ENCODE measurements around the gene AGBL4. TPM values are rescaled to one million over a fixed set of nuclear protein-coding genes. Genes with fewer than 3 reads are reported as not detected.

AGBL4 gene
- total RNA-seq, 6 experiments from 2014 or later: 0.06 to 1.8 (median 0.93) TPM

DNA sequence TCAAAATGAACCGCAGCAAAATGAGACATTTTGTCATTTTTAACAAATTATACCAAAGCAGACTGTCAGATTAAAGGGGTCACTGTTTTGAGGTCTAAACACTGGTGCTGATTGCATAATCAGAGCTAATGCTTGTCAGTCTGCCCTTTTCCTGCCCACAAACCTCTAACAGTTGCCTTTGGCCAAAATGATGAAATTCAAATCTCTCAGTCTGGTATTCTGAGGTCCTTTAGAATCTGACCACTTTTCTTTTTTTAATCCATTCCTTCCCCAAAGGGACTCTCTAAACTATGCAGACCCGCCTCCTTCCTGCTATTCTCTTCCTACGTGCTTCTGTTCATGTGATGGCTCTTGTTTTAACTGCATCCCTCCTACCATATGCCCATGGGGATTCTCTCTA is 1406.5 kb downstream of the AGBL4 start:
- TF ChIP-seq POLR2A (IDR thresholded peaks at IDR 0.05): no peak
- TF ChIP-seq, protein P1, sequence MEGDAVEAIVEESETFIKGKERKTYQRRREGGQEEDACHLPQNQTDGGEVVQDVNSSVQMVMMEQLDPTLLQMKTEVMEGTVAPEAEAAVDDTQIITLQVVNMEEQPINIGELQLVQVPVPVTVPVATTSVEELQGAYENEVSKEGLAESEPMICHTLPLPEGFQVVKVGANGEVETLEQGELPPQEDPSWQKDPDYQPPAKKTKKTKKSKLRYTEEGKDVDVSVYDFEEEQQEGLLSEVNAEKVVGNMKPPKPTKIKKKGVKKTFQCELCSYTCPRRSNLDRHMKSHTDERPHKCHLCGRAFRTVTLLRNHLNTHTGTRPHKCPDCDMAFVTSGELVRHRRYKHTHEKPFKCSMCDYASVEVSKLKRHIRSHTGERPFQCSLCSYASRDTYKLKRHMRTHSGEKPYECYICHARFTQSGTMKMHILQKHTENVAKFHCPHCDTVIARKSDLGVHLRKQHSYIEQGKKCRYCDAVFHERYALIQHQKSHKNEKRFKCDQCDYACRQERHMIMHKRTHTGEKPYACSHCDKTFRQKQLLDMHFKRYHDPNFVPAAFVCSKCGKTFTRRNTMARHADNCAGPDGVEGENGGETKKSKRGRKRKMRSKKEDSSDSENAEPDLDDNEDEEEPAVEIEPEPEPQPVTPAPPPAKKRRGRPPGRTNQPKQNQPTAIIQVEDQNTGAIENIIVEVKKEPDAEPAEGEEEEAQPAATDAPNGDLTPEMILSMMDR (IDR thresholded peaks at IDR 0.05): no peak
- intact Hi-C loops (cut with DNase I): no loop called here
- no peak for ATAC-seq
- Histone ChIP-seq H3K36me3 (no peaks in the 10 kb centered on the region), H3K27me3 (no peaks in the 10 kb centered on the region), H3K4me3 (no peak overlapping the region), H3K9me3 (no peaks in the 10 kb centered on the region), H3K4me1 (no peaks in the 10 kb centered on the region), H3K27ac (no peak overlapping the region)
- 57% methylated on average over 3 of the region's 3 CpGs for WGBS (ENCODE audit: insufficient coverage, low coverage, low lambda C conversion rate, missing lambda C conversion rate)
- DNase-seq: no peak

DNA sequence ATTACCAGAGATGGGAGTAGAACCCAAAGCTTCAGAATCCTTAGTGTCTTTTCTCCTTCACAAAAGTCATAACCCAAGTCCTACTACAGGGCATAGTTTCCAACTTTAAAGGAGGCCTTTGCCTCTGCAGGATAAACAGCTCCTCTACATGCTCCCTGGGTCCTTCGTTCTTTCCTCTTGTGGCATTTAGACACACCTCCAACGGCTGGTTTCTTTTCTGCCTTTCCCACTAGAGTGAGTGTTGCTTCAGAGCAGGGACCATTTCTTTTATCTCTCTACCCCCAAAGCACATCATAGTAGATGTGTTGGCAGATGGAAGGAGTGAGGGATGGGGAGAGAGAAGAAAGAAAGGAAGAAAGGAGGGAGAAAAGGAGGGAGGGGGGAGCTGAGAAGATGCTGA is 1407.0 kb downstream of the AGBL4 start:
- H3K4me1 ChIP-seq: no peaks in the 10 kb centered on the region
- ATAC-seq: no peak
- no peak overlapping the region for H3K27ac ChIP-seq
- TF ChIP-seq, protein P1 (IDR thresholded peaks at IDR 0.05): no peak
- no peak for TF ChIP-seq POLR2A (IDR thresholded peaks at IDR 0.05)
- no peaks in the 10 kb centered on the region for H3K9me3 ChIP-seq
- H3K36me3 ChIP-seq: no peaks in the 10 kb centered on the region
- intact Hi-C loops (cut with DNase I): no loop called here
- no peaks in the 10 kb centered on the region for H3K27me3 ChIP-seq
- WGBS (ENCODE audit: insufficient coverage, low coverage, low lambda C conversion rate, missing lambda C conversion rate): 42% methylated on average over 2 of the region's 2 CpGs
- no peak for DNase-seq
- no peak overlapping the region for H3K4me3 ChIP-seq

DNA sequence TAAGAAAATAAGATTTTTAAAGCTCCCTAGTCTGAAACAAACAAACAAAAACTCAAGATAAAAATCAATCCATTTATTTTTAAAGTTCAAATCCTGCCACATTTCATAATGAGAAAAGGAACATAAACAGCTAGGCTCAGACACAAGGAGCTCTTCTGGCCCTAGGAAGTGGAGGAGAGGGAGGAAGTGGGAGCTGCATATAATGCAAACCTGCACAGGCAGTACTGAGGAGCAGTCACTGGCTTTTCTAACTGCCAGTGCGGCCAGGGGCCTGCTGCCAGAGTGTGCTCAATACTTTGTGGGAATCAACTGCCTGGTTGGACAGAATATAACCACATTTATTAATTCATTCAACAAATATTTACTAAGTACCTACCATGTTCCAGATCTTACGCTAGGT is 1411.9 kb downstream of the AGBL4 start:
- TF ChIP-seq, protein P1 (IDR thresholded peaks at IDR 0.05): no peak
- no peak for TF ChIP-seq POLR2A (IDR thresholded peaks at IDR 0.05)
- no peak for ATAC-seq
- 79% methylated on average over 2 of the region's 2 CpGs for WGBS (ENCODE audit: insufficient coverage, low coverage, low lambda C conversion rate, missing lambda C conversion rate)

DNA sequence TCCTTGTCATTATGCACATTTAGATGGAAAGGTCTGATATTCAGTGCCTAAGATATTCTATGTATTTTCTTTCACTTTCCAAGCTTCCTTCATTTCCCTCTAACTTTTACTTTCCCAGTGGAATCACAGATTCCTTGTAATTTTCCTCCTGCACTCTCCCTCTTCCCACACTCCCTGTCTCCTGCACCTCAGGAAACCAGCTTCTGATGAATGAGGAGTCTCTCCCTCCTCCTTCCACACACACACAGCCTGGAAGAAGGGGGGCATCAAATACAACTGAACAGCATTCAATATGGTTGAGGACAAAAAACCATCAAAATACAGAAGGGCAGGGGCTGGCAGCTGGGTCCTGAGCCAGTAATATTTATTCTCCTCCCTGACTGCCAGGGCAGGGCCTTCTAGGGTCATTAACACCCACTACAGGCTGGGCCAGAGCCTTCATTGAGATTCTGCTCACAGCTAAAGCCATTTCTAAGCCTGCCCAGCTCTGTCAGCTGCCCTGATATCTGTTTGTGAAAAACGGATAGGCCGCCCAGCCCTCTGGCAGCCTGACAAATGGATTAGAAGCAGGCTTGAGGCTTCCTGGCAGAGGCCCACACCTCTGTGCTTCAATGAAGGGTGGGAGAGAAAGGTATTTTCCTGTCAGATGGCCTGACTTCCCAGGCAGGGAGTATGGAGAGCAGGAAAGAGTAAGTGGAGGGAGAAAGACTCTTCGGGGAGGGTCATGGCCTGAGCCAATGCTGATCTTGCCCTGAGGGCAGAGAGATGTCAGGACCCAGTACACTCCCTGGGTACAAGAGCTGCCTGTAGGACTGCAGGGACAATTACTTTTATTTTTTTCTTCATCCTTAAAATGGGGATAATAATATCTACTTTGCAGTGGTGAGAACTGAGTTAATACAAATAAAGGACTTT is 1412.9 kb downstream of the AGBL4 start:
- intact Hi-C loops (cut with DNase I): no loop called here
- H3K36me3 ChIP-seq: no peaks in the 10 kb centered on the region
- H3K4me1 ChIP-seq: no peaks in the 10 kb centered on the region
- 57% methylated on average over 2 of the region's 3 CpGs for WGBS (ENCODE audit: insufficient coverage, low coverage, low lambda C conversion rate, missing lambda C conversion rate)
- DNase-seq (no peak), ATAC-seq (peak in 1 of 4 donors; percentile 23)
- no peak overlapping the region for H3K4me3 ChIP-seq
- H3K27me3 ChIP-seq: no peaks in the 10 kb centered on the region
- H3K27ac ChIP-seq: no peak overlapping the region
- H3K9me3 ChIP-seq: no peaks in the 10 kb centered on the region
- TF ChIP-seq POLR2A (IDR thresholded peaks at IDR 0.05): no peak
- TF ChIP-seq, protein P1 (IDR thresholded peaks at IDR 0.05): no peak

More for the DNA sequence above, 1411.9 kb downstream of the AGBL4 start:
- no peak overlapping the region for H3K27ac ChIP-seq
- no peaks in the 10 kb centered on the region for H3K4me1 ChIP-seq
- intact Hi-C loops (cut with DNase I): no loop called here
- DNase-seq: no peak
- H3K4me3 ChIP-seq: no peak overlapping the region
- H3K36me3 ChIP-seq: no peaks in the 10 kb centered on the region
- no peaks in the 10 kb centered on the region for H3K27me3 ChIP-seq
- H3K9me3 ChIP-seq: no peaks in the 10 kb centered on the region
